Stimulated activated CD8-positive, alpha-beta memory T cell treated with anti-CD3 and anti-CD28 coated beads, Interleukin-15, amount 100 ng/mL, for 24 hours (primary cell): Measurements from ENCODE around the gene HRAS.
"Not testable (repeated sequence)": the region's sequence is repeated elsewhere in the genome, so short reads cannot be mapped to it uniquely, and the experiment has no call there.

Experiments
- DNase-seq: peaks from one replicate; pipeline ENCODE4 v3.0.0-alpha.2; 2020; ENCODE audit warnings: low read depth

Gene HRAS

DNA sequence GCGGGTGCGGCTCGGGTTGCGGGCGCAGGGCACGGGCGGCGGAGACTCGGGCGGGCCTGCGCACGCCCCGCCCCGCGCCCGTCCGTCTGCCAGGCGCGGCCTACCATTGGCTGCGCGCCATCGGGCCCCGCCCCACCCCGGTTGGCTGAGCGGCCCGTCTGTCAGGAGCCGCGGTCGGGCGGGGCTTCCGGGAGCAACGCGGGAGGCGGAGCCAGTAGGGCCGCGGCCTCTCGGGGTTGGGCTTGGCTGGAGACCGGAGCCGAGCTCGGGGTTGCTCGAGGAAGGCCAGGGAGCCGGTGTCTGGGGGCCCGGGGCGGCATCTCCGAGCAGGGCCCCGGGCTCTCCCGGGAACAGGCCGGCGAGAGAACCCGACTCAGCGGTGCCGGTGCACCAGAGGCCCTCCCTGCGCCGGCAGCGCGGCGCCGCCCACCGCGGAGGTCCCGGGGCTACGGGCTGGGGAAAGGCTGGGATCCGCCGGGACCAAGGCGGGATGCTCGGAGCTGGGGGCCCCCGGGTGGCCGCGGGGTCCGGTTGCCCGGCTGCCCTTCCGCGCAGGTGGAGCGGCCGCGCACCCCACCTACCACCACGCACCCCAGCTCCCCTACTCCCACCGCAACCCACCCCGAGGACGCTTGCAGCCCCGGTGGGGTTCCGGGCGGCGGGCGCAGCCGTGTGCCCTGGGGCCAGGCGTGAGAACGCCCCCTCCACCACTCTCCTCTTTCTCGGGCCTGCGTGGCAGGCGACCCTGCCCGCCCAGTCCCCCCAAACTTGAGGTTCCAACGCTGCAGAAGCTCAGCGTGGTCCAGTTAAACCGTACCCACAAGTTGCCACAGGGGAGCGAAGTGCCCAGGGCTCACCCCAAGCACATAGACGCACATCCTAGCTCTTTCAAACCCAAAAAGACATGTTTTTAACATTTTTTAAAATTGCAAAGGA is at the start of gene HRAS:
Gene HRAS (minus strand): TSS at position 58 of the 936 bp plus-strand sequence.
- DNase-seq, result peak; percentile 89

GRCh38 chr11:584287-584686 is 48.9 kb upstream of the HRAS start:
- no peak for DNase-seq

DNA sequence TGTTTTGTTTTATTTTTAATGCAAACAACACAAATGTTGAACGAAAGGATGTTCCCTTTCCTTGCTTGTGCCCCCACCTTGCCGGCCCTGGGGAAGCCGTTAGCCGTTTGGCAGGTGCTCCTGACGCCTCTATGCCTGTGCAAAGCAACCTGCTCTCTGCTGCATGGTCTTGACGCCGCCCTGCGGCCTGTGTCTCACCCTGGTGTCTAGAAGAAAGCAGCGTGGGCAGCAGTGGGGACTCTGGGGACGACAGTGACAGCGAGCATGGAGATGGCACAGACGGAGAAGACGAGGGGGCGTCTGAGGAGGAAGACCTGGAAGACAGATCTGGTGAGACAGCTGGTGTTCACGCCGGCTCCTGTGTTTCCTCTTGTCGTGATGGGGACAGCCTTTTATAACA is 46.4 kb upstream of the HRAS start:
- no peak for DNase-seq

DNA sequence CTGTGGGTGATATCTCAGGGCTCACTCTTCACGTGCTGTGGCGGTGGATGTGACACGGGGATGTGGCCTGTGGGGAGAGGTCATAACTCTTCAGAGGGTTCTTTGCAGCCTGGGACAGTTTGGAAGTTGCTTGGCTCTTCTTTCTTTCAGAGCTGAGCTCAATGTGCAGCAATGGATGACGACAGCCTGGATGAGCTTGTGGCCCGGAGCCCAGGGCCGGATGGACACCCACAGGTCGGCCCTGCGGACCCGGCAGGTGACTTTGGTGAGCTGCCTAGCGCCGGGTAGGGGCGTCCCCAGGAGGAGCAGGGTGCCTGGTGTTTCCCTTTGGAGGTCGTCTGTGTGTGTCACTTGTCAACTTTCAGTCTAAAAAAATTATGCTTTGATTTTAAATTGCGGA is 46.0 kb upstream of the HRAS start:
- DNase-seq, result no peak

- no peak for DNase-seq
These were observed 44.6 kb upstream of the HRAS start for GRCh38 chr11:579830-580601.

DNA sequence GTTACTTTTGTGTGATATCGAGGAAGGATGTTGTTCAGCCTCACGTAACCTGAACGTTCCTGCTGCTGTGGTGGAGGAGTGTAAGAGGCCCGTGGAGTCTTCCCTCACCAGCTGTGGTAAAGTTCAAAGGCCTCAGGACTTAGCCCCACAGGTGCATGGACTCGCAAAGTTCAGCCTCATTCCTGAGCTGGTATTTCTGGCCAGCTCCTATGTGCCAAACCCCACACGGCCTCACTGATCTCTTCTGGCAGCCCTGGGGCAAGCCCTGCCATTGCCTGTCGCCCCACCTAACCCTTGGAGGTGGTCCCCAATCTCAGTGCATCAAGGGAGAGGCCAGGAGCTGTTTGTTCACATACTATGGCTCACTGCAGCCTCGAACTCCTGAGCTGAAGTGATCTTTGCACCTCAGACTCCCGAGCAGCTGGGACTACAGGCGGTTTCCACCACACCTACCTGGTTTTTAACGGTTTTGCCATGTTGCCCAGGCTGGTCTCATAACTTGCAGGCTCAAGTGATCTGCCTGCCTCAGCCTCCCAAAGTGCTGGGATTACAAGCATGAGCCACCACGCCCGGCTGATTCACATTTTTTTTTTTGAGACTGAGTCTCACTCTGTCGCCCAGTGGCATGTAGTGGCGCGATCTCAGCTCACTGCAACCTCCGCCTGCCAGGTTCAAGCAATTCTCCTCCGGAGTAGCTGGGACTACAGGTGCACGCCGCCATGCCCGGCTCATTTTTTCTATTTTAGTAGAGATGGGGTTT is 43.1 kb upstream of the HRAS start:
- DNase-seq, result no peak

GRCh38 chr11:577611-577894 is 42.2 kb upstream of the HRAS start:
- DNase-seq, result no peak

- no peak for DNase-seq
These were observed 41.6 kb upstream of the HRAS start for GRCh38 chr11:576811-577610.

DNA sequence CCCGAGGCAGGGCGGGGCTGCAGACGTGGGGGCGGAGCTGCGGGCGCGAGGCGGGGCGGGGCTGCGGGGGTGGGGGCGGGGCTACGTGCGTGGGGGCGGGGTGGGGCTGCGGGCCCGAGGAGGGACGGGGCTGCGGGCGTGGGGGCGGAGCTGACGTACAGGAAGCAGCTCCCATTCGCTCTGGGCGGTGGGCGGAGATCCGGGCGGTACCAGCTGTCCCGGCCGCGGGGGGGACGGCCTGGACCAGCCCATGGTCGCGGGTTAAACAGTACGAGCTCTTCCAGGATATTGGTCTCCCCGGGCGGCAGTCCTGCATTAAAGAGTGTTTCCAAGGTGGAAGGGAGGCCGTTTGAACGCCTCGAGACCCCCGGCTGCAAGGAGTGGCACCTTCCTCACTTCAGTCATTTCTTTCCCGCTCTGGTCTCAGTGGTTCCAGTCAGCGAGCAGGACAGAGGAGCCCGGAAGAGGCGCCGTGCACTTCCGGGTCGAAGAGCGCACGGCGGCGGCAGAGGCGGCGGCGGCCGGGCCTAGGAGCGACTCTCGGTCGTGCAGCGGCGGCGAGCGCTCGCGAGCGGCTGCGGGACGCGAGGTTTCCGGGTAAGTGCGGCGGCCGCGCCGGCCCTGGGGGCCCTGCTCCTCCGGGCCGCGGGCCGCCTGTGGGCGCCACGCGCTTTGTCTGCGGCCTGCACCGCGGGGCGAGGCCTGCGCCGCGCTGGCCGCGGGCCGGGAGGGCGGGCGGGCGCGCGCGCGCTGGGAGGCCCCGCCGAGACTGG is 40.8 kb upstream of the HRAS start, which contains the start of gene PHRF1:
Gene PHRF1 (plus strand): TSS at position 475 of the 773 bp plus-strand sequence. CDS start 5,043 bp downstream, outside the sequence.
- peak; percentile 89 for DNase-seq

DNA sequence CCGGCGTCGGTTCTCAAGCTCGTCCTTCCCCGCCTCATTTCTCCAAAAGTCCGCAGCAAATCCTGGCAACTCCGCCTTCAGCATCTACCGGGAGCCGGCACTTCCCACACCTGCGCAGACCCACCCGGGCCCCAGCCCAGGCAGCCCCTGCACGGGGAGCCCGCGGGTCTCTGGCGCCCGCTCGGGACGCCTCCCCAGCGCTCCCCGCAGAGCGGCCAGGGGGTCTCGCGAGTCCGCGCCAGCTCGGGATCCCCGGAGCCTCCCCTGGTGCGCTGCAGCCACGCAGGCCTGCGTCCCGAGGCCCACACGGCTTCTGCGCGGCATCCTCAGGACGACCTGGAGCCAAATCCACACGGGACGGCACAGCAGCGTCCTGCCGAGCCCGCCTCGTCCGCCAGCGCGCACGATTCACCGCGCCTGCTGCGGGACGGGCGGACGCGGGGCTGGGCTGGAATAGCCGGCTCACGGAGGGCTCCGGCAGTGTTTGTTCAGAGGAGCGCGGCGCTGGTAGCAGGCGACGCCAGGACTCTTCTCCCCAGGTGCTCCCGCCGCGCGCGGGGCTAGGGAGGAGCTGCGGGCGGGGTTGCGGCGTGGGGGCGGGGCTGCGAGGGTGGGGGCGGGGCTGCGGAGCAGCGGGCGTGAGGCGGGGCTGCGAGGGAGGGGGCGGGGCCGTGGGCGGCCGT is 40.1 kb upstream of the HRAS start:
- no peak for DNase-seq

- DNase-seq, result no peak
These were observed 39.4 kb upstream of the HRAS start for GRCh38 chr11:574632-575312.

DNA sequence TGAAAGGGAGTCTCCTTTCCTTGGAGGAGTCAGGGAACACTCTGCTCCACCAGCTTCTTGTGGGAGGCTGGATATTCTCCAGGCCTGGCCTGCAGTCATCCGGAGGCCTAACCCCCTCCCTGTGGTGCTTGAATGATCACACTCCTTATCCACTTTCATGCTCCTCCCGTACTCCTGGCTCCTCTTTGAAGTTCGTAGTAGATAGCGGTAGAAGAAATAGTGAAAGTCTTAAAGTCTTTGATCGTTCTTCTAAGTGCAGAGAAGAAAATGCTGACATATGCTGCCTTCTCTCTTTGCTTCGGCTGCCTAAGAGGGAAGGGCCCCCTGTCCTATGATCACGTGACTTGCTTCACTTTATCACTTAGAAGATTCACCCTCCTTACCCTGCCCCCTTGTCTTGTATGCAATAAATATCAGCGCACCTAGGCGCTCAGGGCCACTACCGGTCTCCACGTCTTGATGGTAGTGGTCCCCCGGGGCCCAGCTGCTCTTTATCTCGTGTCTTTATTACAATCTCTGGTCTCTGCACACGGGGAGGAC is 38.7 kb upstream of the HRAS start:
- not testable (repeated sequence) for DNase-seq

- no peak for DNase-seq
These were observed 37.9 kb upstream of the HRAS start for GRCh38 chr11:573146-573759.

- no peak for DNase-seq
These were observed 36.4 kb upstream of the HRAS start for GRCh38 chr11:571802-572185.

GRCh38 chr11:569158-569885 is 33.9 kb upstream of the HRAS start:
- DNase-seq, result no peak

DNA sequence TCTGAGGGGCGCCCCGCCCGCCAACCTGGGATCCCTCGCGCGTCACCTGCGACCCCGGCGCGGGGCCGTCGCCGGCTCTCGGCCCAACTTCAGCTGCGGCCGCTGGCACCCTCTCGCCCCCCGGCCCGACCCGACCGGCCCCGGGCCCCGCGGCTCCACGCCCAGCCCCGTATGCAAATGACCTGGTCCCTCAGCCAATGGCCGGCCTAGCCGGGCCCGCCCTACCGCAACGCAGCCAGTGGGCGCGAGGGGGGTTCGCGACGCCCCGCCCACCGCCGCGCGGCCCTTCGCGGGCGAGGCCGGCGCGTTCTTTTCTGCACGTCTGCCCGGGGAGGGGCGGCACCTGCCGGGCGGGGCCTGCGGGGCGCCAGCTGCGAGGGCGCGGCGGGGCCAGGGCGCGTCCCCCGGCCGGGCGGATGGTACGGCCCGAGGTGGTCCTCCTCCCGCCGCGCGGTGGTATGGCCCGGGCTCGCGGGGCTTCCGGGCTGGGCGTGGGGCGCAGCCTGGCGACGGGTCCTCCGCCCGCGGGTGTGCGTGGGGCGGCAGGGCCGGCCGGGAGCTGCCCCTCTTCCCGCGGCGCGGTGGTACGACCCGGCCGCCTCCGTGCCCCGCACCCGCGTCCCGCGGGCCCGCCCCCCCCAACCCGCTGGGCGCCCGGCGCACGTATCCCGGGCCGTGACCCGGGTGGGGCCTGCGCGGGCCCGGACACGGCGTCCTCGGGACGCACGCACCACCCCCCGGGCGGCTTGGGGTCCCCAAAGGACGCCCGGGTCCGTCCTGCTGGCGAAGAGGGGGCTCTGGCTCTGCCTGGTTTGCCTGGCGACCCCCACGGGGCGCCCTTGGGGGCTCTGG is 33.2 kb upstream of the HRAS start:
- peak; percentile 77 for DNase-seq

- no peak for DNase-seq
These were observed 32.4 kb upstream of the HRAS start for GRCh38 chr11:567629-568292.
